GM11168 (cell line): ENCODE measurements around the gene ST3GAL4.

Experiments used
- in situ Hi-C: fragments of 300-500 bp; cut with MboI; formaldehyde crosslinking; loops from one replicate; pipeline ENCODE4 v1.12.0; 2022; ENCODE audit warnings: low sequenced_read_pairs; ENCODE audit not compliant: unreplicated experiment

ST3GAL4 gene

GRCh38 chr11:126403022-126403581 is 47.6 kb downstream of the ST3GAL4 start:
- in situ Hi-C loops, result no loop called here

GRCh38 chr11:126403658-126404057 is 48.2 kb downstream of the ST3GAL4 start:
- in situ Hi-C loops, result no loop called here

- in situ Hi-C loops, result no loop called here
Measured at GRCh38 chr11:126404367-126404766, 48.9 kb downstream of the ST3GAL4 start.

GRCh38 chr11:126405374-126405773 is 49.9 kb downstream of the ST3GAL4 start:
- in situ Hi-C loops, result no loop called here

- in situ Hi-C loops, result no loop called here
Measured at GRCh38 chr11:126405906-126406305, 50.4 kb downstream of the ST3GAL4 start.

- in situ Hi-C loops, result no loop called here
Measured at GRCh38 chr11:126406368-126406767, 50.9 kb downstream of the ST3GAL4 start.

GRCh38 chr11:126407101-126407521 is 51.6 kb downstream of the ST3GAL4 start:
- in situ Hi-C loops, result no loop called here

- in situ Hi-C loops, result no loop called here
Measured at GRCh38 chr11:126407682-126408288, 52.3 kb downstream of the ST3GAL4 start.

GRCh38 chr11:126408496-126408895 is 53.0 kb downstream of the ST3GAL4 start:
- in situ Hi-C loops, result no loop called here

- in situ Hi-C loops, result no loop called here
Measured at GRCh38 chr11:126408901-126409619, 53.6 kb downstream of the ST3GAL4 start.

GRCh38 chr11:126409620-126409985 is 54.1 kb downstream of the ST3GAL4 start:
- in situ Hi-C loops, result no loop called here

GRCh38 chr11:126410649-126411048 is 55.2 kb downstream of the ST3GAL4 start:
- in situ Hi-C loops, result no loop called here

- in situ Hi-C loops, result no loop called here
Measured at GRCh38 chr11:126411971-126412381, 56.5 kb downstream of the ST3GAL4 start.

- in situ Hi-C loops, result no loop called here
Measured at GRCh38 chr11:126413426-126413825, 57.9 kb downstream of the ST3GAL4 start.

GRCh38 chr11:126413843-126414405 is 58.4 kb downstream of the ST3GAL4 start:
- in situ Hi-C loops, result no loop called here

- in situ Hi-C loops, result no loop called here
Measured at GRCh38 chr11:126414615-126415014, 59.1 kb downstream of the ST3GAL4 start.

GRCh38 chr11:126415128-126415527 is 59.6 kb downstream of the ST3GAL4 start:
- in situ Hi-C loops, result no loop called here

GRCh38 chr11:126415669-126416420 is 60.4 kb downstream of the ST3GAL4 start:
- in situ Hi-C loops, result no loop called here

GRCh38 chr11:126416542-126417090 is 61.1 kb downstream of the ST3GAL4 start:
- in situ Hi-C loops, result no loop called here

GRCh38 chr11:126417091-126417862 is 61.8 kb downstream of the ST3GAL4 start:
- in situ Hi-C loops, result no loop called here
